ENCODE measurements around the gene DUT. TPM values are rescaled to one million over a fixed set of nuclear protein-coding genes. Genes with fewer than 3 reads are reported as not detected.
A peak's percentile ranks its signal among the peaks of the same experiment; 100 is the strongest.

DUT gene
- total and polyA plus RNA-seq, 9 of the 15 experiments (the other 6 are each of a cell fraction or from before 2014, with no cell fraction given) = 13.9 to 235 (median 94.9) TPM

DNA sequence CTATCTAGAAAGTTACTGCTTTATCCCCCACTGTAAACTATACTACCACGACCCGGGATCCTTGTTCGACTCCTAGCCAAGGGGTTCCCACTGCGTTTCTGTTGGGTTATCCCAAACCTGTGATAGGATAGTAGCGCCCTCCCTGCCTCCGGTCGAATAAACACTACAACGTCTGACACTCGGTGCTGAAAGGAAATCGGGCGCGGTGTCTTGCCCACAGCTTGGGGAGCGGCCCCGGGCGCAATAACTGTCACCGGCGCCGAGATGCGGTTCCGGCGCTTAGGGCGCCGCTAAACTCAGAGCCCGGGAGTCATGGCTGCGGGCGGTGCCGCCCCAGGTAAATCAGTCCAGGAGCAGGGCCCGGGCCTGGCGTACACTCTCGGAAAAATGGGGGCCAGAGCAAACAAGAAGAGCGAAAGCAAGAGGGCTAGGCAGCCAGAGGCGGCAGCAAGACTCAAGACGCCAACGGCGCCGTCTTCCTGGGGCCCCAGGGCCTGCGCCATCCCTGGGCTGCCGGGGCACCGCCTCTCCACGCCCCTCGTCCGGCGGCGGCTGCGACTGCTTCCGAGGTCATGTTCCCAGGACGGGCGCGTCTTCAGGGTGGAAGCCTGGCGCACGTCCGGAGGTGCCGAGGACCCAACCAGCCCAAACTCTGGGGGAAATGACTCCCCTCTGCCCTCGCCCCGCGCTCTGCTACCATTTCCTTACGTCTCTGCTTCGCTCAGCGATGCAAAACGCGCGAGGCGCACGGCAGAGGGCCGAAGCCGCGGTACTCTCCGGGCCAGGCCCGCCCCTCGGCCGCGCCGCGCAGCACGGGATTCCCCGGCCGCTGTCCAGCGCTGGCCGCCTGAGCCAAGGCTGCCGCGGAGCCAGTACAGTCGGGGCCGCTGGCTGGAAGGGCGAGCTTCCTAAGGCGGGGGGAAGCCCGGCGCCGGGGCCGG, at the start of gene DUT (continued):
- TF ChIP-seq, protein P1, sequence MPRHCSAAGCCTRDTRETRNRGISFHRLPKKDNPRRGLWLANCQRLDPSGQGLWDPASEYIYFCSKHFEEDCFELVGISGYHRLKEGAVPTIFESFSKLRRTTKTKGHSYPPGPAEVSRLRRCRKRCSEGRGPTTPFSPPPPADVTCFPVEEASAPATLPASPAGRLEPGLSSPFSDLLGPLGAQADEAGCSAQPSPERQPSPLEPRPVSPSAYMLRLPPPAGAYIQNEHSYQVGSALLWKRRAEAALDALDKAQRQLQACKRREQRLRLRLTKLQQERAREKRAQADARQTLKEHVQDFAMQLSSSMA (CRISPR knock-in tag; IDR thresholded peaks at IDR 0.05) = 0 out of 2 replicates have a peak, but pooled peaks have one; percentile 34
- TF ChIP-seq ZNF324 (CRISPR knock-in tag; IDR thresholded peaks at IDR 0.05) = no peak
- TF ChIP-seq CREBBP (IDR thresholded peaks at IDR 0.05; ENCODE audit: low read depth, low read length) = no peak
- TF ChIP-seq EWSR1 (IDR thresholded peaks at IDR 0.05; ENCODE audit: borderline replicate concordance, low read depth, partially characterized antibody) = no peak
- TF ChIP-seq, protein P2, sequence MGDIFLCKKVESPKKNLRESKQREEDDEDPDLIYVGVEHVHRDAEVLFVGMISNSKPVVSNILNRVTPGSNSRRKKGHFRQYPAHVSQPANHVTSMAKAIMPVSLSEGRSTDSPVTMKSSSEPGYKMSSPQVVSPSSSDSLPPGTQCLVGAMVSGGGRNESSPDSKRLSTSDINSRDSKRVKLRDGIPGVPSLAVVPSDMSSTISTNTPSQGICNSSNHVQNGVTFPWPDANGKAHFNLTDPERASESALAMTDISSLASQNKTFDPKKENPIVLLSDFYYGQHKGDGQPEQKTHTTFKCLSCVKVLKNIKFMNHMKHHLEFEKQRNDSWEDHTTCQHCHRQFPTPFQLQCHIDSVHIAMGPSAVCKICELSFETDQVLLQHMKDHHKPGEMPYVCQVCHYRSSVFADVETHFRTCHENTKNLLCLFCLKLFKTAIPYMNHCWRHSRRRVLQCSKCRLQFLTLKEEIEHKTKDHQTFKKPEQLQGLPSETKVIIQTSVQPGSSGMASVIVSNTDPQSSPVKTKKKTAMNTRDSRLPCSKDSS (IDR thresholded peaks at IDR 0.05; ENCODE audit: low read depth, partially characterized antibody) = no peak
- no peak for TF ChIP-seq ETV5 (CRISPR knock-in tag; IDR thresholded peaks at IDR 0.05; ENCODE audit: low read depth)
- TF ChIP-seq, protein P3, sequence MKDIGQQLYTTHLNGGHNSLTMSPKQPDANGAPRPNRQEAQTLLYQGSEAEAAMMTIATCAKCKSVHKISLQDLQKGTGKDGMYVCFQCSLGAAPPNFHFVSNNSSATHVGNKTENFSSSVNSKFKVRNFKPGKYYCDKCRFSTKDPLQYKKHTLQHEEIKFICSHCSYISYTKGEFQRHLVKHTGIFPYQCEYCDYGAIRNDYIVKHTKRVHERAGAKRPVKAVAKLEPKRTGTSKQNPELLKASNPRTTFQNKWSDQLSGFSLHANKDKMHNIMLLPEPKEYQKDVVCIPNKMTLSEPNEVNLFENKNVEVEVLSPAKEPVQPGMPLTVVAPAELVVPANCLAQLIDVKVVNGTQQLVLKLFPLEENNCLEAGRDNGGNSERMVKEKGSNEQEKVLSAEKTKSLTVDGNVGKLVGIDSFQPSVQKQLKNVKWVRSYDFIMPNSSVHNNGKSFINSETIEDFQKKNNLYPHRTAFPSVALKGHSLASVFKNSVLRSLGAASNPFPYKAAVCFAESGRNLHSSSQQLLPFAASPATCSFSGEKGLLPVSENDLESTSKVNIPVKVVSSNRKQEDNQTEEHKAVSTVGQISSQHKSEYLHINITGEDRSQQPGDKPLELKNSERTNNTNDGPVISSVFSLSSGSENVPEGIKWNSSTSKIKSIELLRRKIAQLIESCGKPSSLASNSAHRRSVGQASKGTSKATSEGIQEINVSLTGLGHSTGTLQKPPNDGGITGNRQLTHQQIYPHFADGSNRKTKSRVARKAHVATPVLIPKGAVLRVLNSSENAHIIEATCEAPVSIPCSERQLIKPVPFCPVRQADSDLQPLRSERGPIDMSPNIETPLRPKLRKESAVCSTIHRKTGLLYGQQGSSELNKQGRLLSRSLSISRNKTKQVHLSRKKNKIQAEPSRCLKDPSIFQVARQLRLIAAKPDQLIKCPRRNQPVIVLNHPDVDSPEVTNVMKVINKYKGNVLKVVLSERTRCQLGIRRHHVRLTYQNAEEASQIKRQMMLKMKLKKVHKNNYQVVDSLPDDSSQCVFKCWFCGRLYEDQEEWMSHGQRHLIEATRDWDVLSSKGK (CRISPR knock-in tag; IDR thresholded peaks at IDR 0.05) = no peak
- TF ChIP-seq, protein P4, sequence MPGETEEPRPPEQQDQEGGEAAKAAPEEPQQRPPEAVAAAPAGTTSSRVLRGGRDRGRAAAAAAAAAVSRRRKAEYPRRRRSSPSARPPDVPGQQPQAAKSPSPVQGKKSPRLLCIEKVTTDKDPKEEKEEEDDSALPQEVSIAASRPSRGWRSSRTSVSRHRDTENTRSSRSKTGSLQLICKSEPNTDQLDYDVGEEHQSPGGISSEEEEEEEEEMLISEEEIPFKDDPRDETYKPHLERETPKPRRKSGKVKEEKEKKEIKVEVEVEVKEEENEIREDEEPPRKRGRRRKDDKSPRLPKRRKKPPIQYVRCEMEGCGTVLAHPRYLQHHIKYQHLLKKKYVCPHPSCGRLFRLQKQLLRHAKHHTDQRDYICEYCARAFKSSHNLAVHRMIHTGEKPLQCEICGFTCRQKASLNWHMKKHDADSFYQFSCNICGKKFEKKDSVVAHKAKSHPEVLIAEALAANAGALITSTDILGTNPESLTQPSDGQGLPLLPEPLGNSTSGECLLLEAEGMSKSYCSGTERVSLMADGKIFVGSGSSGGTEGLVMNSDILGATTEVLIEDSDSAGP (CRISPR knock-in tag; IDR thresholded peaks at IDR 0.05) = no peak
- TF ChIP-seq DNMT1 (IDR thresholded peaks at IDR 0.05) = no peak
- TF ChIP-seq SMARCE1 (IDR thresholded peaks at IDR 0.05) = no peak
- TF ChIP-seq ZNF146 (CRISPR knock-in tag; IDR thresholded peaks at IDR 0.05; ENCODE audit: unreplicated experiment) = no peak
- no peak for TF ChIP-seq ZFP36 (IDR thresholded peaks at IDR 0.05; ENCODE audit: low read depth, low read length, partially characterized antibody)
- TF ChIP-seq CC2D1A (IDR thresholded peaks at IDR 0.05) = no peak
- TF ChIP-seq, protein P5, sequence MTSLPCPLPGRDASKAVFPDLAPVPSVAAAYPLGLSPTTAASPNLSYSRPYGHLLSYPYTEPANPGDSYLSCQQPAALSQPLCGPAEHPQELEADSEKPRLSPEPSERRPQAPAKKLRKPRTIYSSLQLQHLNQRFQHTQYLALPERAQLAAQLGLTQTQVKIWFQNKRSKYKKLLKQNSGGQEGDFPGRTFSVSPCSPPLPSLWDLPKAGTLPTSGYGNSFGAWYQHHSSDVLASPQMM (CRISPR knock-in tag; IDR thresholded peaks at IDR 0.05) = no peak
- TF ChIP-seq, protein P6, sequence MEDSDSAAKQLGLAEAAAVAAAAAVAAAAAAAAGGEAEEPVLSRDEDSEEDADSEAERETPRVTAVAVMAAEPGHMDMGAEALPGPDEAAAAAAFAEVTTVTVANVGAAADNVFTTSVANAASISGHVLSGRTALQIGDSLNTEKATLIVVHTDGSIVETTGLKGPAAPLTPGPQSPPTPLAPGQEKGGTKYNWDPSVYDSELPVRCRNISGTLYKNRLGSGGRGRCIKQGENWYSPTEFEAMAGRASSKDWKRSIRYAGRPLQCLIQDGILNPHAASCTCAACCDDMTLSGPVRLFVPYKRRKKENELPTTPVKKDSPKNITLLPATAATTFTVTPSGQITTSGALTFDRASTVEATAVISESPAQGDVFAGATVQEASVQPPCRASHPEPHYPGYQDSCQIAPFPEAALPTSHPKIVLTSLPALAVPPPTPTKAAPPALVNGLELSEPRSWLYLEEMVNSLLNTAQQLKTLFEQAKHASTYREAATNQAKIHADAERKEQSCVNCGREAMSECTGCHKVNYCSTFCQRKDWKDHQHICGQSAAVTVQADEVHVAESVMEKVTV (CRISPR knock-in tag; IDR thresholded peaks at IDR 0.05) = no peak
- no peak for TF ChIP-seq TAF15 (IDR thresholded peaks at IDR 0.05; ENCODE audit: low read depth, low read length)

Measured in K562 (cell line).